Hematopoietic multipotent progenitor cell treated with erythropoietin and hydrocortisone succinate and interleukin-3 and kit ligand, for 4 days (in vitro differentiated cells): Measurements from ENCODE around the gene BNIP5.

Experiments used
- DNase-seq: peaks from one replicate; pipeline ENCODE4 v3.0.0-alpha.2; 2015

BNIP5 gene

DNA sequence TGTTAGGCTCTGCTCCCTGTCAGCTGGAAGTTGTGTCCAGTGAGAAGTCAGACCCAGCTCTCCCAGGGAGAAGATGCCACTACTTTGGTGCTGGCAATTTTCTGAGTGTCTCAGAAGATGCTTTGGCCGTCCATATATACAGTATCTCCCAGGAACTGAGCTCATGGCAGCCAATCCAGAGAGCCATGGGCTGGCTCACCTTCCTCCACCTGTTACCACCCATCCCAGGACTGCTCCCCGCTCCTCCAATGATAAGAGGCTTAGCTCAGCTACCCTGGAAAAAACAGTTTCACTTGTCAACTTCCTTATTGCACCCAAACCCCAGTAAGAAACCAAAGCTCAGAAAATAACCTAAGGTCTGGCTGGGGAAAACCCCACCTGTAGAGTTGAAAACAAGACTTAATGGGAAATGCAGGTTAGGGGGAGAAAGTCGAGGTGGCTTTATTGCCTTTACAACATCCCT is at the start of gene BNIP5:
TSS of gene BNIP5 (minus strand) at position 110 of the 463 bp plus-strand sequence. CDS start 6,198 bp downstream, outside the sequence.
- DNase-seq = no peak

DNA sequence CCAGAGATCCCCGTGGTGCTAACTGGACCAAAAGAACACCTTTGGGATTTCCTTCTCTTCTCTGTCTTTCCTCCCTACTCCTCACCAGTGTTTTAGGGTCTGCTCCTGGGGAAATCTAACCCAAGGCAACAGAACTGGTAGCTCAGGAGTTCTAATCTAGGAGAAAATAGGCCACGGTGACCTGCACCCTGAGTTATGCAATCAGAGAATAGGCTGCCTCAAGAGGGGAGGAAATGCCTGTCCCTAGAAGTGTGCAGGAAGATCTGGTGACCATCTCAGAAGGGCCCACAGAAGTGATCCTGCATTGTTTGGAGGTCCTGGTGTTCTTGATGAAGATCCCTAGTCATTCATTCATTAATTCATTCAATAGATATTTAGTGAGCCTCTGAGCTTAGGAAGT is 47.4 kb upstream of the BNIP5 start:
- DNase-seq = no peak

DNA sequence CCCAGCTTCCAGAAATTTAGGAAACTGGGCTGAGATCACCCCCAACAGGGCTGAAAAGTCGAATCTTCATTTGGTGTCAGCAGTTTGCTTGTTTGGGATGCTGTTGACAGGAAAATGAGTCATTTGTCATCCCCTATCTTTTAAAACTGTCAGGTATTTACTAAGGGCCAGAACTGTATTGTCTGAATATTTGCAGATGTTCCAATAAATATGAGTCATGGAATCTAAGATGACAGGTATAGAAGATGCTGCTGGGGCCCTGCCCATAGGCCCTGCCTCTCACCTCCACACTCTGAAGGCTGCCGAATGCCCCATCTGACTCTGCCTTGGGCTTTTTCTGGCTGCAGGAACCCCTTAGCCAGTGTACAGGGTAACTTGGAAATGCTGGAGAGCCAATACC is 46.9 kb upstream of the BNIP5 start:
- no peak for DNase-seq

- DNase-seq = no peak
Observed at GRCh38 chr6:36382976-36383375, 46.3 kb upstream of the BNIP5 start.

- DNase-seq = no peak
Observed at GRCh38 chr6:36381502-36382389, 45.1 kb upstream of the BNIP5 start.

DNA sequence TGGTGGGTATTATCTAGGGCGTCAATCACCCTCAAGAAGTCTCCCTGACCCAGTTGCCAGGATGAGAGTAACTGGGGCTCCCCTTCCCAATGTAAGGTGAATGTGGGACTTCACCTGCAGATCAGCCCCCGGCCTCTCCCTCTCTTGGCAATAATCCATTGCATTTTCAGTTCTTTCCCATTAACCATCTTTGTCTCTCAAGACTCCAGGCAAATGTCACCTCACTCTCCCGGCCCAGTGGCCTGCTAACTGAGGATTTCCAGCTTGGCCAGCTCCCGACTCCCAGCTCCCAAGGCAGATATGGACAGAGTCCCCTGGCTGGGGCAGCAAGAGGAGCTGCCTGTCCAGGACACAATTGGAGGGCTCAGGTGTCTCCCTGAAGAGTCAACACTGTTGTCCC is 43.5 kb upstream of the BNIP5 start:
- DNase-seq = no peak

DNA sequence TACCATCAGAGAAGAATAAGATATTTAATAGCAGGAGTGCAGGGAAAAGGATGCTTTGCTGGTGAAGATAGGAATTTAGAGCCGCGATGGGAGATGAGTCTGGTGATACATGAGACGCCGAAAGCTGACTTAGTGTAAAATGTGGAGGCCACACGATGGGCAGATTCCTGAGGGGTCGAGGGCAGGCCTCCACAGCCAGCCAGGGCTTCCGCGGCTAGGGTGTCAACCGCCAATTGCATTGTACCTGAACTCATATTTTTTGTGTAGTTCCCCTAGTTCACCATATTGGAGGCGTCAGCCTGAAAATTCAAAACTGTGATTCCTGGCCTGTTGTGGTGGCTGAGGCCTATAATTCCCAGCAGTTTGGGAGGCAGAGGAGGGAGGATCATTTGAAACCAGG is 42.2 kb upstream of the BNIP5 start:
- DNase-seq = no peak

DNA sequence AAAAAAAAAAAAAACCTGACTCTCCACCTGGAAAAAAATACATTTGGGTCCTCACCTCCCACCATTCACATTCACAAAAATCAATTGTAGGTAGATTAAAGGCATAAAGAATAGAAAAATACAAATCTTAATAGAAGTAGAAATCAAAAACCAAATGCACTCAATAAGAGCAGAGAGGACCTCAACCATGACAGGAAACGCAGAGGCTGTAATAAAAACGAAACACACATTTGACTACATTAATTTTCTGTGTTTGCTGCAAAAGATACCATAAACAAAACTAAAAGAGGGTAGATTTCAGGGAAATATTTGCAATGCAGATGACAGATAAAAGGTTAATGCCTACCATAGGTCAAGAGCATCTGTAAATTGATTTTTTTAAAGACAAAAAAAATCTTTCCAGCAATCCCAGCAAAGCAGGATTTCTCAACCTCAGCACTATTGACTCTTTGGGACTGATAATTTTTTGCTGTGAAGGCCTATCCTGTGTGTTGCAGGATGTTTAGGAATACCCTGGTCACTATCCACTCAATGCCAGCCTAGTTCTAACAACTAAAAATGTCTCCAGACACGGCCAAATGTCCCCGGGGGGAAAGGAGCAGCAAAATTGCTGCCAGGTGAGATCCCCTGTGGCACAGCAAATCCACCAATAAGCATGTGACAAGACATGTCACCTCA is 41.7 kb upstream of the BNIP5 start:
- DNase-seq = no peak

GRCh38 chr6:36377594-36377993 is 40.9 kb upstream of the BNIP5 start:
- DNase-seq = no peak

- DNase-seq = no peak
Observed at GRCh38 chr6:36376742-36377141, 40.1 kb upstream of the BNIP5 start.

GRCh38 chr6:36376183-36376582 is 39.5 kb upstream of the BNIP5 start:
- no peak for DNase-seq

GRCh38 chr6:36375644-36376155 is 39.0 kb upstream of the BNIP5 start:
- no peak for DNase-seq

GRCh38 chr6:36374972-36375371 is 38.3 kb upstream of the BNIP5 start:
- no peak for DNase-seq

DNA sequence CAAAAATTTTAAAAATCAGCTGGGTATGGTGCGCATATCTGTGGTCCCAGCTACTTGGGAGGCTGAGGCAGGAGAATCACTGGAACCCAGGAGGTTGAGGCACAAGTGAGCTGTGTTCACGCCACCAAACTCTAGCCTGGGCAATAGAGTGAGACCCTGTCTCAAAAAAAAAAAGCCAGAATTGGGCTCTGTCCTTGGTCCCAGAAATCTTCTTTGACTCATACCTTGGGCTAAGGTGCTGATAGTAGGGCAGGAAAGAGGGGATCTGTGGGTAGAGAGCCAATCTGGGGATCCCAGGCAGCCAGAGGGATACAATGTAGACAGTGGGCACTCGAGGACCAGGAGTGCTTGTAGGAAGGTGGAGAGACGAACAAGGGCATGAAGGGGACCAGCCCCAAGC is 37.5 kb upstream of the BNIP5 start:
- DNase-seq = no peak

- DNase-seq = no peak
Observed at GRCh38 chr6:36373368-36374019, 36.8 kb upstream of the BNIP5 start.

DNA sequence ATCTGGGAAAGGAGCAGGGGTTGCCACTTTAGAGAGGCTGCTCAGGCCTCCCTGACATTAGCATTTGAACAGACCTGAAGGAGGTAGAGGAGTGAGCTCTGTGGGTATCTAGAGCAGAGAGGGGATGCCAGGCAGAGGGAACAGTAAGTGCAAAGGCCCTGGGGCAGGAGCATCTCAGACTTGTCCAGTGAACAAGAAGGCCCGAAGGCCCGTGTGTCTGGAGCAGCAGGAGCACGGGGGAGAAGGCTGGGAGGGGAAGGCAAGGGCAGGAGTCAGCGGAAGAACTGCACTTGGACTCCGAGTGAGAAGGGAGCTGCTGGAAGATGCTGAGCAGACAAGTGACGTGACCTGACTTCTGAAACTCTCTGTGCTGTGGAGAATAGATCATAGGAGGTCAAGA is 35.4 kb upstream of the BNIP5 start:
- DNase-seq = no peak

GRCh38 chr6:36371211-36371610 is 34.5 kb upstream of the BNIP5 start:
- no peak for DNase-seq

DNA sequence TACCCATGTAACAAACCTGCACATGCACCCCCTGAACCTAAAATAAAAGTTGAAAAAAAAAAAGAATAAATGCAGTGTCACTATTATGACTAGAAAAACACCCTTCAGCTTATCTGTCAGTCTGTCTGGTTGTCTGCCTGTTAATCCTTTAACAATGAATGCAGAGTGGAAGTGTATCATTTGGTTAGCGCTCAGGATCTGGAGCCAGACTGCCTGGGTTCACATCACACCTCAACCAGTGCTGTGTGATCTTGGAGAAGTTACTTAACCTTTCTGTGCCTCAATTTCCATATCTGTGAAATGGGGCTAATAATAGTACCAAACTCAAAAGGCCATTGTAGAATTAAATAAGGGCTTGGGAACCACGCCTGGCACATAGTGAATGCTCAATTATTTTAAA is 34.0 kb upstream of the BNIP5 start:
- no peak for DNase-seq

DNA sequence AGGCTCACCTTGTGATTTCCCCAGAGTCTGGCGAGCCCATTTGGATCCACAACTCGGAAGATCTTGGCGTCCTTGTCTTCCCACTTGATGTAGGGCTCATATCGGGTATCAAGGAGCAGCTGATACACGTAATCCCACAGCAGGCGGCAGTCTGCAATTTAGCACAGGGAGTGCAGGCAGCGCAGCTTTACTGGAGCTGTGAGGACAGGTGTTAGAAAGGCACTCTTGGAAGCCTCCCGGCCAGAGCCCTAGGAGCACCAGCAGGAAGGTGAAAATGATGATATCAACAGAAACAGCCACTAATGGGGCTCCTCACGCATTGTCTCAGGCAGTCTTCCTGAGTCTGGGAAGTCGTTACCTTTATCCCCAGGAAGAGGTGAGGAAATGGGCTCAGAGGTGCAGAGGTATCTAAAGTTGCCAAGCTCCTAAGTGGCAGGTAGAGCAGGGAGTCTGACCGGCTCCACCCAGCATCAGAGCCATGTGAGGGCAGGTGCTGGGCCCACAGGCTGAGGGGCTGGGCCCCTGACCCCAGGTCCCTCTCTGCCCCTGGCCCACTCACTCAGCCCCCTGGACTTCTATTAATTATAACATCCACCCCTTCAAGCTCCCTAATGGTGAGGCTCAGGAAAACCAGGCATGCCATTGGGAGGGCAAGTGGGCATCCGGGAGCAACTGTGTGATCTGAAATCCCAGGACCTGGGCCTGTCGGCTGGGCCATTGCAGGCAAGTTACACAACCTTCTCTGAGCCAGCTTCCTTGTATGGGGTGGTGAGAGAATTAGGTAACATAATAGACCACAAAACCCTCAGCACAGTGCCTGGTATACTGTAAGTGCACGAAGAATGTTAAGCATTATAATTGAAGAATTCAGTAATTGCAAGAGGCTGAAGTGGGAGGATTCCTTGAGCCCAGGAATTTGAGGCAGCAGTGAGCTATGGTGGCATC is 32.5 kb upstream of the BNIP5 start:
- DNase-seq = peak; percentile 81

- no peak for DNase-seq
Observed at GRCh38 chr6:36368421-36368820, 31.7 kb upstream of the BNIP5 start.

GRCh38 chr6:36367743-36368142 is 31.1 kb upstream of the BNIP5 start:
- no peak for DNase-seq
